GM13976 (cell line): ENCODE results near the gene ZNF771.

Experiments used
- DNase-seq: peaks from one replicate; pipeline ENCODE4 v3.0.0; 2012; ENCODE audit warnings: low spot score
- in situ Hi-C: fragments of 300-500 bp; cut with MboI; formaldehyde crosslinking; loops from one replicate; pipeline ENCODE4 v1.12.0; 2022; ENCODE audit warnings: low sequenced_read_pairs, mixed read lengths, inconsistent platforms; ENCODE audit not compliant: unreplicated experiment
- TF ChIP-seq, protein P1 (sequence below): IDR thresholded peaks from 2 replicates; pipeline ENCODE4 v1.5.1; 2012; ENCODE audit warnings: borderline replicate concordance, mild to moderate bottlenecking; ENCODE audit not compliant: insufficient read depth; ENCODE audit errors: extremely low read depth, missing control alignments, control extremely low read depth

The ZNF771 gene

DNA sequence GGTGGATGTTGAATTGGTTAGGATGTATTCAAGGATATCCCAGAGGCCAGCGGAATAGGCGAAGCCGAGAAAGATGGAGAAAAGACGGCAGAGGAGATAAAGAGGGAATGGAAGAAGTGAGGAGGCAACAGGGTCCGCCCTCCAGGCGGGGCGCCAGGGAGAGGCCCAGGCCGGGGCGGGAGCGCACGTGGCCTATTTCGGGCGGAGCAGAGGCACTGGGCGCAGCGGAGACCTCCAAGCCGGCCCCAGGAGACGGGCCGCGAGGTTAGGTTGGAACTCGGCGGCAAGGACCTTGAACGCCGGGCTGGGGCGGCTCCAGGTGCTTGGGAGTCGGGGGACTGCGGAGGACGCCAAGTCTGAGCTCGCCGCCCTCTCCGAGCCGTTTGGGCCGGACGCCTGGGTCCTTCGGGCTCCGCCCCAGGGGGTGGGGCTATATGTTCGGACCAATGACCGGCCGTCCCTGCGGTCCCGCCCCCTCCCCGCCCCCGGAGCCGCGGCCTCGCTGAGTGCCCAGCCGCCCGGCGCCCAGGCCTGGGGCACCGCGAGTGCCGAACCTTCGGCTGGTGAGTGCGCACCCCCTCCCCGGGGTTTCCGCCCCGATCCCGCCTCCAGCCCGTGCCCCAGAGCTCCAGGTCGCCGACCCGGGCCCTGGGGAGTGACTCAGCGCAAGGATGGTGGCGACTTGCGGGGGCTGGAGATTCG is at the start of gene ZNF771:
Gene ZNF771 (plus strand): TSS at position 505 of the 702 bp plus-strand sequence. CDS start 448 bp downstream, outside the sequence.
- in situ Hi-C loops = loop anchor here (25.0 kb wide), 2 partner anchors 220 to 295 kb away; partner anchors contain the start of genes BOLA2B, CORO1A, GDPD3 and MAPK3
- TF ChIP-seq, protein P1, sequence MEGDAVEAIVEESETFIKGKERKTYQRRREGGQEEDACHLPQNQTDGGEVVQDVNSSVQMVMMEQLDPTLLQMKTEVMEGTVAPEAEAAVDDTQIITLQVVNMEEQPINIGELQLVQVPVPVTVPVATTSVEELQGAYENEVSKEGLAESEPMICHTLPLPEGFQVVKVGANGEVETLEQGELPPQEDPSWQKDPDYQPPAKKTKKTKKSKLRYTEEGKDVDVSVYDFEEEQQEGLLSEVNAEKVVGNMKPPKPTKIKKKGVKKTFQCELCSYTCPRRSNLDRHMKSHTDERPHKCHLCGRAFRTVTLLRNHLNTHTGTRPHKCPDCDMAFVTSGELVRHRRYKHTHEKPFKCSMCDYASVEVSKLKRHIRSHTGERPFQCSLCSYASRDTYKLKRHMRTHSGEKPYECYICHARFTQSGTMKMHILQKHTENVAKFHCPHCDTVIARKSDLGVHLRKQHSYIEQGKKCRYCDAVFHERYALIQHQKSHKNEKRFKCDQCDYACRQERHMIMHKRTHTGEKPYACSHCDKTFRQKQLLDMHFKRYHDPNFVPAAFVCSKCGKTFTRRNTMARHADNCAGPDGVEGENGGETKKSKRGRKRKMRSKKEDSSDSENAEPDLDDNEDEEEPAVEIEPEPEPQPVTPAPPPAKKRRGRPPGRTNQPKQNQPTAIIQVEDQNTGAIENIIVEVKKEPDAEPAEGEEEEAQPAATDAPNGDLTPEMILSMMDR = no peak
- DNase-seq = peak; percentile 95

DNA sequence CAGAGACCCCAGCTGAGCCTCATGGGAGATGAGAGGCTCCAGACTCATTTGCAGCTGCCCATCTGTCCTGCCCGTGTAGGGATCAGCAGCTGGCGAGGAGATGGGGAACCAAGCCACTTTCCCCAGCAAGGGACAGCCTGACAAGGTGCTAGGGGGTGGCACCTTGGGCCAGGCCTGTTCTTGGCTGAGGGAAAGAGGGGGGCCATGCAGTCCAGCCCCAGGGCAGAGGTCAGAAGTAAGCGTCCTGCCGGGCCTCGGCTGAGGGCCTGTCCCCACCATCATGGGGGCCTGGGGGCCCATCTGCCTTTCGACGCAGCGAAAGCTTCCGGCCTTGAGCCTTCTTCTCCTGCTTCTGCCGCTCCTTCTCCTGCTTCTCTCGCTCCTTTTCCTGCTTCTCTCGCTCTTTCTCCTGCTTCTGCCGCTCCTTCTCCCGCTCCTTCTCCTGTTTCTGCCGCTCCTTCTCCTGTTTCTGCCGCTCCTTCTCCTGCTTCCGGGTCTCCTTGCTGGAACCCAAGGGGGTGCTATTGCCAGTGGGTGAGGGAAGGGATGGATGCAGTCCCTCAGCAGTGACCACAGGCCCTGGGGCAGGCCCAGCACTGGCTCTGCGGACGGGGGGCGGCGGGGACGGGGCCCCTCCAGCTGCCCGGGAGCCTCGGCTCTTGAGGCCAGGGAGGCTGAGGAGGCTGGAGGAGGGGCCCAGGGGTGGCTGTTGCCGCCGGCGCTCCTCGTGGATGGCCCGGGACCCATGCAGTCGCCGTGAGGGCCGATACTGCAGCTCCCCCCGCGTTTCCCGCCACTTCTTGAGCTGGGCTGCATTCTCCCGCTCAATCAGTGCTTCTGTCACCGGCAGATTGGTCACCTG is 49.5 kb upstream of the ZNF771 start:
- no peak for DNase-seq
- in situ Hi-C loops = no loop called here
- TF ChIP-seq, protein P1 = no peak

DNA sequence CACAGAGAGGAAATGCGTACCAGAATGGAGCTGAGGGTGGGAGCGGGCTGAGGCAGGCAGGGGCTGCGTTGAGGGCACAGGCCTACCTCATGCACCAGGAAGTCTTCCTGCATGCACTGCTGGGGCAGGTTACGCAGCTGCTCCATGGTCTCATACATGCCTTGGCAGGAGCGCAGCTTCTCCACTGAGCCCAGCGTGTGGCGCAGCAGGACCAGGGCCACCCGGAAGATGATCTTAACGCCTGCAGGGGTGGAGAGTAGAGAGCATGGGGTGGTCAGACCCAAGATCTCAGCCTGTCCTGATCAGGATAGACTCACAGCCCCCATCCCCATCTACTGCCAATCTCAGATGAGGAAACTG is 48.8 kb upstream of the ZNF771 start:
- TF ChIP-seq, protein P1 = no peak
- no peak for DNase-seq
- in situ Hi-C loops = no loop called here

DNA sequence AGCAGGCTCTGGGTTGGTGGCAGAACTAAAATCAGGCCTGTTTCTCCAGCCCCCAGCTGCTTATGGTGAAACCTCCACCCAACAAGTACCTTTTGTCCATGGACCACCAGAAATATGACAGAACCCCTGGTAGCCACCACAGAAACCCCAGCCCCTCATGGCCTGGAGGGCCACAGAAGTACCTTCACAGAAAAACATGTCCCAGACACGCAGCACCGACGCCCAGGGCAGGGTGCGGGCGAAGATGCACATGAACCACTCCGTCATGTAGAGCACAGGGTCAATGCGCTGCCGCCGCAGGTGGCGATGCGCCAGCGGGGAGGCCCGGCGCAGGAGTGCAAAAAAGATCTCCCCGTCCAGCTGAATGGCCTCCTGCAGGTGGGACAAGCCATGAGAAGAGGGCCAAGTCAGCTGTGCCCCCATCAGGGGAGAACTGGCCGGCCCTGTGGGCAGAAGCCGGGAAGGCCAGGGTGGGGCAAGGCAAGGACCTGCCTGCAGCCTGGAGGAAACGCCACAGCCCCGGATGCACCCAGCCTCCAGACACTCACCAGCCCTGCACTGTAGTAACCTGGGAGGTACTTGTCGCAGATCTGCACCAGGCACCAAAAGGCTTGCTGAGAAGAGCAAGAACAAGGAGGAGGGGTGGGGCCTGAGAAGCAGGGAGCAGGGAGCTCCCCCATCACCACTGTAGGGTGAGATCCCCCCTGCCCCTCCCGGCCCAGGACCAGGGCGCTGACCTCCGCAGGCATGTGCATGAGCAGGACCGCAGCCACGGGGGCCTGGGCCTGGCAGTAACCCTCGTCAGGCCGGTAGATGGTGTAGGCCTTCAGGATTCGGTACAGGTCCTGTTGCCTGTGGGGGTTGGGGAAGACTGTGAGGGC is 48.2 kb upstream of the ZNF771 start:
- in situ Hi-C loops = no loop called here
- TF ChIP-seq, protein P1 = no peak

DNA sequence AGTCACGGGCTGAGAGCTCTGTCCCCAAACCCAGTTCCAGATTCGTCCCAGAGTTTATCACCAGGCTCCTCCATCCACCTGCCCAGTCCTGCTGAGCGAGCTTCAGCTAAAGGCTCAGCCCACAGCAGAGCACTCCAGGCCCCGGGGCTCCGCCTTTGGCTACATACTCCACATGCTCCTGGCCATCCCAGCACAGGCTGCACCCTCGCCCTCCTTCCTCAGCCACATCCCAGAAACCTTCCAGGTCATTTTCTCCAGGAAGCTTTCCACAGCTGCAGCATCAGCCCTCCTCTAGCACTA is 47.6 kb upstream of the ZNF771 start:
- TF ChIP-seq, protein P1 = no peak
- DNase-seq = no peak
- in situ Hi-C loops = no loop called here

More for the DNA sequence above, 48.2 kb upstream of the ZNF771 start:
- no peak for DNase-seq

DNA sequence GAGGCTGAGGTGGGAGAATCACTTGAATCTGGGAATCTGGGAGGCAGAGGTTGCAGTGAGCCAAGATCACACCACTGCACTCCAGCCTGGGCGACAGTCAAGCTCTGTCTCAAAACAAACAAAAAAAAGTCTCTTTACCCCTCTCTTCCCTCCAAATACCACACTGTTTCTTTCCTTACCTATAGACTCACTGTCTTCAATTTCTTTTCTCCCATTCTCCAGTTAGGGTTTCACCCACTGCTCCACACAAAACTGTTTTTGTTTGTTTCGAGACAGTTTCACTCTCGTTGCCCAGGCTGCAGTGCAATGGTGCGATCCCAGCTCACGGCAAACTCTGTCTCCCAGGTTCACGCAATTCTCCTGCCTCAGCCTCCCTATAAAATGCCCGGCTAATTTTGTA is 46.2 kb upstream of the ZNF771 start:
- TF ChIP-seq, protein P1 = no peak
- in situ Hi-C loops = no loop called here
- no peak for DNase-seq
